HG03520 (cell line): ENCODE results near the gene PKP1.

Experiments
- ATAC-seq: cut with Tn5 transposase; IDR thresholded peaks from one replicate; pipeline ENCODE4 v1.9.1; 2021; ENCODE audit warnings: mild to moderate bottlenecking, moderate library complexity; ENCODE audit not compliant: unreplicated experiment

Gene PKP1

GRCh38 chr1:201281573-201281972 is 1.7 kb upstream of the PKP1 start:
- ATAC-seq, result no peak

GRCh38 chr1:201282216-201282615 is 1.1 kb upstream of the PKP1 start:
- no peak for ATAC-seq

- ATAC-seq, result no peak
These were observed 689 bp downstream of the PKP1 start for GRCh38 chr1:201283836-201284553.

GRCh38 chr1:201284636-201285035 is 1.3 kb downstream of the PKP1 start:
- ATAC-seq, result no peak

- ATAC-seq, result no peak
These were observed 2.5 kb downstream of the PKP1 start for GRCh38 chr1:201285846-201286245.

GRCh38 chr1:201286445-201286844 is 3.1 kb downstream of the PKP1 start:
- no peak for ATAC-seq

GRCh38 chr1:201288007-201288406 is 4.7 kb downstream of the PKP1 start:
- ATAC-seq, result no peak

GRCh38 chr1:201288765-201289164 is 5.5 kb downstream of the PKP1 start:
- ATAC-seq, result no peak

GRCh38 chr1:201290551-201290950 is 7.2 kb downstream of the PKP1 start:
- ATAC-seq, result no peak

- no peak for ATAC-seq
These were observed 8.6 kb downstream of the PKP1 start for GRCh38 chr1:201291916-201292315.

GRCh38 chr1:201294876-201295275 is 11.6 kb downstream of the PKP1 start:
- ATAC-seq, result no peak

GRCh38 chr1:201295346-201295745 is 12.0 kb downstream of the PKP1 start:
- ATAC-seq, result no peak

- ATAC-seq, result no peak
These were observed 12.6 kb downstream of the PKP1 start for GRCh38 chr1:201295861-201296260.

GRCh38 chr1:201296352-201296751 is 13.0 kb downstream of the PKP1 start:
- no peak for ATAC-seq

GRCh38 chr1:201298396-201299381 is 15.4 kb downstream of the PKP1 start:
- no peak for ATAC-seq

GRCh38 chr1:201299968-201300367 is 16.7 kb downstream of the PKP1 start:
- ATAC-seq, result no peak

GRCh38 chr1:201300641-201301040 is 17.3 kb downstream of the PKP1 start:
- no peak for ATAC-seq

GRCh38 chr1:201302163-201303152 is 19.2 kb downstream of the PKP1 start:
- no peak for ATAC-seq

- no peak for ATAC-seq
These were observed 20.8 kb downstream of the PKP1 start for GRCh38 chr1:201304126-201304525.

GRCh38 chr1:201305815-201306214 is 22.5 kb downstream of the PKP1 start:
- ATAC-seq, result no peak

- ATAC-seq, result no peak
These were observed 23.9 kb downstream of the PKP1 start for GRCh38 chr1:201307231-201307630.
